Jurkat, Clone E6-1 (cell line): ENCODE measurements around the gene FRAS1.
A peak's percentile ranks its signal among the peaks of the same experiment; 100 is the strongest.
"Not testable (repeated sequence)": the region's sequence is repeated elsewhere in the genome, so short reads cannot be mapped to it uniquely, and the experiment has no call there.

Experiments used
- DNase-seq: peaks from one replicate; pipeline ENCODE4 v3.0.0-alpha.2; 2011; ENCODE audit warnings: low read depth, low spot score
- H3K4me3 ChIP-seq: 2 replicates; pipeline ENCODE4 v1.5.1; 2011; ENCODE audit warnings: mild to moderate bottlenecking, low read length, control low read depth, moderate library complexity

Gene FRAS1

DNA sequence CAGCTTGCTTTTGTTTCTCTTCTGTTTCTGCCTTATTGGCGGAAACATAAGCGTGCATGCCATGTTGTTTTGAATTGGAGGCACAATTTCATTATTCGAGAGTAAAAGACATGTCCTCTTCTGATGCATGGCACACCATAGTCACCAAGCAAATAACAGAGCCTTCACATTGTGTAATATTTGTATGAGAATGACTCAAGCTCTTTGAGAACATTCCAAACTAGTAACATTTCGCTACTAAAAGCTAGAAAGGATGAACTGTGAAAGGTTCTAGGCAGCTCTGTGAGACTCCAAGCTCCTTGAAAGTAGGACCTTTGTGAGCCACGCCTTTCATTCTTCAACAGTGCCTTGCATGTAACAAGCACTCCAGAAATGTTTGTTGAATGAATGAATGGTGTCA is 485.2 kb downstream of the FRAS1 start:
- DNase-seq, result no peak
- H3K4me3 ChIP-seq, result no peak overlapping the region

GRCh38 chr4:78543424-78544125 is 486.5 kb downstream of the FRAS1 start:
- no peak for DNase-seq
- no peak overlapping the region for H3K4me3 ChIP-seq

DNA sequence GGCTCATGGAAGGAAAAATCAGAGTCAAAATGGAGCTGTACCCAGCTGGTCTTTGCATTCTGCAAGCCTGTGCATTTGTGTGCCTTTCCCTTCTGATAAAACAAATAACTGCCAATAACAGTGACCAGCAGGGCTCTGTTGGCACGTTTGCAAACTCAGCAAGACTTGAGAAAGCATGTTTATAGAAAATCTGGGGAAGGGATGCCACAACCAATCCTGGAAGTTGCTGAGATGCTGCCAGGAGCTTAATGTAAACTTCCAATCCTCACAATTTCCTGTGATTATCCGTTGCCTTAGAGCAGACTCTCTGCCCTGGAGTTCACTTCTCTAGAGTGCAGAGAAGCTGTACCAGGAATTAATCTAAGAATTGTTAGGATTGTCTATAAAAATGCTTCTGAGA is 487.6 kb downstream of the FRAS1 start:
- no peak overlapping the region for H3K4me3 ChIP-seq
- DNase-seq, result no peak

GRCh38 chr4:78545275-78546246 is 488.4 kb downstream of the FRAS1 start:
- DNase-seq, result no peak
- H3K4me3 ChIP-seq, result no peak overlapping the region

DNA sequence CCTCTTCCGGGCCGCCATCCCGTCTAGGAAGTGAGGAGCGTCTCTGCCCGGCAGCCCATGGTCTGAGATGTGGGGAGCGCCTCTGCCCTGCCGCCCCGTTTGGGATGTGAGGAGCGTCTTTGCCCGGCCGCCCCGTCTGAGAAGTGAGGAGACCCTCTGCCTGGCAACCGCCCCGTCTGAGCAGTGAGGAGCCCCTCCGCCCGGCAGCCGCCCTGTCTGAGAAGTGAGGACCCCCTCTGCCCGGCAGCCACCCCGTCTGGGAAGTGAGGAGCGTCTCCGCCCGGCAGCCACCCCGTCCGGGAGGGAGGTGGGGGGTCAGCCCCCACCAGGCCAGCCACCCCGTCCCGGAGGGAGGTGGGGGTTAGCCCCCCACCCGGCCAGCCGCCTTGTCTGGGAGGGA is 490.8 kb downstream of the FRAS1 start:
- not testable (repeated sequence) for DNase-seq, H3K4me3 ChIP-seq

- not testable (repeated sequence) for H3K4me3 ChIP-seq, DNase-seq
Observed at GRCh38 chr4:78548889-78549288, 491.8 kb downstream of the FRAS1 start.

GRCh38 chr4:78551420-78552351 is 494.6 kb downstream of the FRAS1 start, which contains the start of gene ANXA3:
Gene ANXA3, plus strand, starts transcription at chr4:78551770. Its CDS starts 2,704 bp downstream, at chr4:78554474.
- DNase-seq, result no peak
- peak within 1 kb of the TSS; percentile 35 for H3K4me3 ChIP-seq

GRCh38 chr4:78552389-78553042 is 495.4 kb downstream of the FRAS1 start:
- no peak for DNase-seq
- H3K4me3 ChIP-seq, result no peak overlapping the region

- DNase-seq, result no peak
- H3K4me3 ChIP-seq, result no peak overlapping the region
Observed at GRCh38 chr4:78553043-78553396, 495.9 kb downstream of the FRAS1 start.

DNA sequence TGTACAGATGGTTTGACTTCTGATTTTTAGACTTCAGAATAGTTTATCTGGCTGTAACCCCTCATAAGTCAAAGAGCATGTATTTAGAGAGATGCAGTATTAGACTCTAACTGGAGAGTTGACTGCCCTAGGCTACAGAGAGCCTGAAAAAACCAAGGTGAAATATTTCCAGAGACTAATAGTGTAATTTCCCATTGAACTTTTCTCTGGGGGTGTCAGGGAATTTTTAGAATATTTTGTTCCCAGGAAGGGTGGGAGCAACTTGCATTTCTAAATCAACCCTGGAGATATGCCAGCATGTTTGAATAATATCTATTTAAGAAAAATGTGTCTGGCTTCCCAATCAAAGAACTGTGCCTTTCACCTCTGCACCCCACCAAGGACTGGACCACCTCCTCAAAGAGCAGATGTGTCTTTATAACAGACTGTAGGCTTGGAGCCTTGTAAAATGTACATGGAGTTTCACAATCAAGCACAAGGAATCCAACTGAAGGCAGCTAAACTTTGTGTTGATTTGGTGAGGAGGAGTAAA is 496.5 kb downstream of the FRAS1 start:
- DNase-seq, result no peak
- no peak overlapping the region for H3K4me3 ChIP-seq

GRCh38 chr4:78556665-78557064 is 499.5 kb downstream of the FRAS1 start:
- H3K4me3 ChIP-seq, result no peak overlapping the region
- DNase-seq, result no peak

- no peak for DNase-seq
- no peak overlapping the region for H3K4me3 ChIP-seq
Observed at GRCh38 chr4:78557841-78558240, 500.7 kb downstream of the FRAS1 start.

DNA sequence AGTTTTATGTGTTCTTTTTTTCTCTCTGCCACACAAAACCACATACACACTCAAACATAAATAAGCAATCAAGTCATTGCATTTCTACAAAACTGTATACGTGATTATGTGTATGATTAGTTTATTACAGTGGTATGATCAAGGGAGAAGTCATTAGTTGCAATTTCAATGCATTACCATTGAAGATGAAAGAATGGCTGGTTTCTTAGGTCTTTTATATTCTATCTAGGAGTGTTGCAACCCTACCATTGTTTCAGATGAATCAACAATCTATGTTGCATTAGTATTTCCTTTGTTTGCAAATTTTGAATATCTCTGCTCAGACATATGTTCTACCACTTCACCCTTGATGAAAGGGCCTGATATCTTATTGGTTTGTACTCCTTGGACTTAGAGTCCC is 501.3 kb downstream of the FRAS1 start:
- no peak overlapping the region for H3K4me3 ChIP-seq
- DNase-seq, result no peak

GRCh38 chr4:78560296-78560963 is 503.3 kb downstream of the FRAS1 start:
- H3K4me3 ChIP-seq, result no peak overlapping the region
- no peak for DNase-seq

- no peak for DNase-seq
- H3K4me3 ChIP-seq, result no peak overlapping the region
Observed at GRCh38 chr4:78561677-78562076, 504.6 kb downstream of the FRAS1 start.

GRCh38 chr4:78562687-78563086 is 505.6 kb downstream of the FRAS1 start:
- no peak overlapping the region for H3K4me3 ChIP-seq
- no peak for DNase-seq

- H3K4me3 ChIP-seq, result no peak overlapping the region
- no peak for DNase-seq
Observed at GRCh38 chr4:78565971-78566372, 508.8 kb downstream of the FRAS1 start.
